PC-3 (cell line): ENCODE data around the gene SYT7.

Source experiments
- EZH2 ChIP-seq: fragments of 300-600 bp; sonication (generic); IDR thresholded peaks from one replicate; pipeline ENCODE4 v1.6.1; 2017; ENCODE audit warnings: antibody characterized with exemption, mild to moderate bottlenecking, low read length; ENCODE audit not compliant: unreplicated experiment
- EZH2phosphoT487 ChIP-seq: fragments of 300-600 bp; sonication (generic); IDR thresholded peaks from 2 replicates; pipeline ENCODE4 v1.6.1; 2018; ENCODE audit warnings: mild to moderate bottlenecking, antibody characterized with exemption, low read length, borderline replicate concordance
- TF ChIP-seq, protein P1 (sequence below): fragments of 300-600 bp; sonication (generic); conservative IDR thresholded peaks from 2 replicates; pipeline ENCODE4 v1.5.1; 2017; ENCODE audit warnings: antibody characterized with exemption, low read depth, mild to moderate bottlenecking, low read length

DNA sequence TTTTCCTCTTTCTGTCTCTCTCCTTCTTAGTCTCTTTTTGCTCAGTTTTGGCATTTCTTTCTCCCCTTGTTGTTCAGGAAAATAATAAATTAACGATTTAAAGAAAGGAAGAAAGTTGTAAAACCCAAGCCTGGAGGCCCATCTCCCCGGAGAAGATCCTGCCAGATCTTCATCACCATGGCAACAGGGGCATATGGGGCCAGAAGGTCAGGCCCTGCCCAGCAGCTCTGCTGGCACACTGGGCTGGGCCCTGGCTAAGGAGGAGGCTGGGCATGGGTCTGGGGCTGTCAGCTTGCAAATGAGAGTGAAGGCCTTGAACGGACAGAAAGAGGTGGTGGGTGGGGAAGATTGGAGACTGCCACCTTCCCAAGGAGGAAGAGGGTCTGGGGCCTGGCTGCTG lies 69.5 kb downstream of the SYT7 start:
- TF ChIP-seq, protein P1, sequence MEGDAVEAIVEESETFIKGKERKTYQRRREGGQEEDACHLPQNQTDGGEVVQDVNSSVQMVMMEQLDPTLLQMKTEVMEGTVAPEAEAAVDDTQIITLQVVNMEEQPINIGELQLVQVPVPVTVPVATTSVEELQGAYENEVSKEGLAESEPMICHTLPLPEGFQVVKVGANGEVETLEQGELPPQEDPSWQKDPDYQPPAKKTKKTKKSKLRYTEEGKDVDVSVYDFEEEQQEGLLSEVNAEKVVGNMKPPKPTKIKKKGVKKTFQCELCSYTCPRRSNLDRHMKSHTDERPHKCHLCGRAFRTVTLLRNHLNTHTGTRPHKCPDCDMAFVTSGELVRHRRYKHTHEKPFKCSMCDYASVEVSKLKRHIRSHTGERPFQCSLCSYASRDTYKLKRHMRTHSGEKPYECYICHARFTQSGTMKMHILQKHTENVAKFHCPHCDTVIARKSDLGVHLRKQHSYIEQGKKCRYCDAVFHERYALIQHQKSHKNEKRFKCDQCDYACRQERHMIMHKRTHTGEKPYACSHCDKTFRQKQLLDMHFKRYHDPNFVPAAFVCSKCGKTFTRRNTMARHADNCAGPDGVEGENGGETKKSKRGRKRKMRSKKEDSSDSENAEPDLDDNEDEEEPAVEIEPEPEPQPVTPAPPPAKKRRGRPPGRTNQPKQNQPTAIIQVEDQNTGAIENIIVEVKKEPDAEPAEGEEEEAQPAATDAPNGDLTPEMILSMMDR: no peak
- TF ChIP-seq EZH2 (no peak), EZH2phosphoT487 (no peak)
